GM19239 (cell line): ENCODE results near the gene SYCE3.
A peak's percentile ranks its signal among the peaks of the same experiment; 100 is the strongest.
"Not testable (repeated sequence)": the region's sequence is repeated elsewhere in the genome, so short reads cannot be mapped to it uniquely, and the experiment has no call there.

Source experiments
- DNase-seq: peaks from one replicate; pipeline ENCODE4 v3.0.0; 2011; ENCODE audit warnings: low spot score; ENCODE audit not compliant: insufficient read length
- FAIRE-seq: peaks from 2 replicates; lab custom pipeline; 2011; peaks lifted over from hg19 to GRCh38; lab: Jason Lieb, UNC

SYCE3 gene, protein sequence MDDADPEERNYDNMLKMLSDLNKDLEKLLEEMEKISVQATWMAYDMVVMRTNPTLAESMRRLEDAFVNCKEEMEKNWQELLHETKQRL

DNA sequence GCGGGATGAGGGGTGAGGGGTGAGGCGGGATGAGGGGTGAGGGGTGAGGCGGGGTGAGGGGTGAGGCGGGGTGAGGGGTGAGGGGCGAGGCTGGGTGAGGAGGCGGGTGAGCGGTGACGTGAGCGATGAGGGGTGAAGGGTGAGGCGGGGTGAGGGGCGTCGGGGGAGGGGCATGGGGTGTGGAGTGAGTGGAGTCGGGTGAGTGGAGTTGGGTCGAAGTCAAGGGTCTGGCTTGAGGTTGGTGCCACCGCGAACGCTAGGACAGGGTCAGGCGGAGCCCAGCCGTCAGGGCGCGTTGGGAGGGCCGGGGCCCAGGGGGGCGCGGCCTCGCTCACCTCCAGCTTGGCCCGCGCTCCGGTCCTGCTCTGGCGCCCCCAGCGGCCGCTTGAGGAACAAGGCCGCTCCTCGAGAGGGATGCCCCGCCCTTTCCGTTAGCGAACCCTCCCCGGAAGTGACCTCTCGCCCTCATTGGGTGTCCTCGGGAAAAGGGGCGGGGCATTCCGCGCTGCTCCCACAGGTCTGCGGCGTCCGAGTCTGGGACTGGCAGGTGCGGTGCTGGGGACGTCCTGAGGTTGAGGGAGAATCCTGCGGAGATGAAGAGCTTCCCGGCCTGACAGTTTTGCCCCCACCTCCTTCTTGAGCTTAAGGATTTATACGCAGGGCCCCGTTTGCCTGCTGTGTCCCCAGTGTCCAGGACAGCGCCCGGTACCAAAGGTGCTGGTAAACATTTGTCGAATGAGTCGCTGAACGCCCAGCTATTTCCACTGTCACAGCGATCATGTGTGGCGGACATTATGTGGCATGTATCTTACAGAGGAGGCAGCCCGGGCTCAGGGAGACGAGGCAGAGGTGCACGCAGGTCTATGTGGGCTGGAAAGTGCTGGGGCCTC is at the start of gene SYCE3:
Gene SYCE3 (minus strand): TSS at position 397 of the 890 bp plus-strand sequence. CDS start 6,514 bp downstream, outside the sequence.
- FAIRE-seq: peak; percentile 99
- peak; percentile 93 for DNase-seq

DNA sequence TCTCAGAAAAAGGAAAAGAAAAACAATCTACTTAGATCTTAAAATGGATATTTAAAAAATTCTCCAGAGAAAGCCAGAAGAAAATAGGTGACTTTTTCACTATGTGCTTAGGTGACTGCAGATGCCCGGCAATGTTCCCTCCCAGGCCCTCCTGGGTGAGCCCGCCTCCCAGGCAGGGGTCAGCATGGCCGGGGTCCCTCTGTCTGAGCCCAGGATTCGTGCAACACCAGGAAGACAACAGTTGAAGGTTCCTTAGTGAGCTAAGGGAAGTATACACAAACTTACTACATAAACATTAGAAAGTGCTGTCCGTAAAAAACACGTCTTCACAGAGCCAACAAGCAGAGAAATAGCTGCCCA is 49.4 kb upstream of the SYCE3 start:
- DNase-seq (no peak), FAIRE-seq (no peak)

DNA sequence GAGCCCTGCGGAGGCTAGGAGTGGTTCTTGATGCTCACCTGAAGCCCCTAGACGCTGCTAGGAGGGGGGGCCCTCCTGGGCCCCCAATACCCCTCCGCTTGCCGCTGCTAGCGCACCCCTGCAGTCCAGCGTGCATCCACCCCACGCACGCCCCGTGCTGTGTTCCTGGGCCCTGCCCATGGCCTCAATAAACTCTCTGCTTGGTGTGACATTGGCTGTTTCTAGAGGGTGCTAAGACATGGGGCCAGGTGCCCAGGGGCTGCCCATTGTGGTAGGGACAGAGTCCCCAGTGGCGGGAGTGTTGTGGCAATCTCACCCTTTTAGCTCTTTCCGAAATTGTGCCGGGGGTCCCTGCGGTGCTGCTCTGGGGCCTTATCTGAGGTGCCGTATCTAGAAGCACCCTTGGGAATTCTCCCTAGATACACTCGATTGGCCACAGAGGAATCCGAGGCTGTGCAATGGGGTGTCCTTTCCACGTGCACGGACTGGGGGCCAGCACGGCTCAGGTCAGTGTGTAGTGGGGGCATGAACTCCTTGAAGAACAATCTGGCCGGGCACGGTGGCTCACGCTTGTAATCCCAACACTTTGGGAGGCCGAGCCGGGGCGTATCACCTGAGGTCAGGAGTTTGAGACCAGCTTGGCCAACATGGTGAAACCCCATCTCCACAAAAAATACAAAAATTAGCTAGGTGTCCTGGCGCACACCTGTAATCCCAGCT is 48.8 kb upstream of the SYCE3 start:
- DNase-seq: no peak
- FAIRE-seq: no peak

DNA sequence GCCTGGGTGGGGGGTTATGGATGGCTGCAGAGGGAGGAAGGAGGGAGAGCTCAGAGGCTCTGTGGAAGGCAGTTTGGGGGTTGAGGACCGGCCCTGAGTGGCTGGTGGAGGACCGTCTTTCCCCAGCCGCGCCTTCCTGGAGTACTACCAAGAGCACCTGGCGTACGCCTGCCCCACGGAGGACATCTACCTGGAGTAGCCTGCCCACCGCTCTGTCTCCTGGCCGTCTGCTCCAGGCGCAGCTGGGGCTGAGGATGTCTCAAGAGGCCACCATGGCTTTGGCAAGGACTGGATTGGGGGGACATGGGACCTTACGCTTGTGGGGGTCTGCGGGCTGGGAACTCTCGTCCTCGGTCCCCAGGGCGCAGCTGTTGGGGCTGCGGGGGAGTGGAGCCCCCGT is 47.9 kb upstream of the SYCE3 start:
- FAIRE-seq (no peak), DNase-seq (no peak)

DNA sequence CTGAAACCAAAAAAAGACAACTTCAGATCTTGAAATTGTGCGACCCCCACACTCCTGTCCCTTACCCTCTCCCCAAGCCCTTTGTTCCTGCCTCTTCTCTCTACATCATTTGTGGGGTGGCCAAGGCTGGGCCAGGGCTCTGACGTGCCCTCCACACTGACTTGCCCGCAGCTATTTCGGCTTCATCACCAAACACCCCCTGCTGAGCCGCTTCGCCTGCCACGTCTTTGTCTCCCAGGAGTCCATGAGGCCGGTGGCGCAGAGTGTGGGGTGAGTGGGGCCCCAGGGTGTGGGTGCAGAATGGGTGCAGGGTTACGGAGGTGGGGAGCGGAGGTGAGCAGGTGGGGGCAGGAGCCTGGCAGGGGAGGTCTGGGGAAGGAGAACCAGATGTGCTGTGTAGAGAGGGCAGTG is 47.3 kb upstream of the SYCE3 start:
- FAIRE-seq: no peak
- no peak for DNase-seq

DNA sequence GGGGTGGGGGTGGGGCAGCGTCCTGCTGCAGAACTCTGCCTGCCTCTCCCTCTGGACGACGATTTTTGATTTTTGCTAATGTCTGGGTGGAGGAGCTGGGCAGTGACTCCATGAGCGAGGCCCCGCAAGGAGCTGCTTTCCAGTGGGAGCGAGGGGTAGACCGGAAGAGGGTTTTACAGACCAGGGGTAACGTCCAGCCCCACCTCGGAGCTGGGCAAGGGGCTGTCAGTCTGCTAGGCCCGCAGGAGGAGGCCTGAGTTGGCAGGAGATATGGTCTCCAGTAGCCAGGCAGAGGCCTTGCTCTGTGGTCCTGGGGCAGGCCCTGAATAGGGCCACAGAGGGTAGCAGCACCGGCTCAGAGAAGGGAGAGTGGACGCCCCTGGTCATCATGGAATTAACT is 46.9 kb upstream of the SYCE3 start:
- no peak for DNase-seq
- no peak for FAIRE-seq

DNA sequence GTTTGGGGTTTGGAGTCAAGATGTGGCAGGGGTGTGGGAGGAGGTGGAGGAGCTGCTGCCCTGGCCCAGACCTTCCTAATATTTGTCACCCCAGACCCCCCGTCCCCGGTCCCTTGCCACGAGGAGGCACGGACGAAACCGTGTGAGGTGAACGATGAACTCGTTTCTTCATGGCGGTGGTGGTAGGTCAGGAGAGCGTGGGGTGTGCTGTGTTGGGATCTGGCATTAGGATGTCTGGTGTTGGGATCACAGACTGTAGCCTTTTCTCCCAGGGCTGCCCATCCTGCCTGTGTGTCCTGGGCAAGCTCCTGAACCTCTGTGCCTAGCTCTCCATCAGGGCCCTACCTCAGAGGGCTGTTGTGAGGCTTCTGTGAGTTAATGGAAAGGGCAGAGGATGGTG is 46.3 kb upstream of the SYCE3 start:
- FAIRE-seq: no peak

DNA sequence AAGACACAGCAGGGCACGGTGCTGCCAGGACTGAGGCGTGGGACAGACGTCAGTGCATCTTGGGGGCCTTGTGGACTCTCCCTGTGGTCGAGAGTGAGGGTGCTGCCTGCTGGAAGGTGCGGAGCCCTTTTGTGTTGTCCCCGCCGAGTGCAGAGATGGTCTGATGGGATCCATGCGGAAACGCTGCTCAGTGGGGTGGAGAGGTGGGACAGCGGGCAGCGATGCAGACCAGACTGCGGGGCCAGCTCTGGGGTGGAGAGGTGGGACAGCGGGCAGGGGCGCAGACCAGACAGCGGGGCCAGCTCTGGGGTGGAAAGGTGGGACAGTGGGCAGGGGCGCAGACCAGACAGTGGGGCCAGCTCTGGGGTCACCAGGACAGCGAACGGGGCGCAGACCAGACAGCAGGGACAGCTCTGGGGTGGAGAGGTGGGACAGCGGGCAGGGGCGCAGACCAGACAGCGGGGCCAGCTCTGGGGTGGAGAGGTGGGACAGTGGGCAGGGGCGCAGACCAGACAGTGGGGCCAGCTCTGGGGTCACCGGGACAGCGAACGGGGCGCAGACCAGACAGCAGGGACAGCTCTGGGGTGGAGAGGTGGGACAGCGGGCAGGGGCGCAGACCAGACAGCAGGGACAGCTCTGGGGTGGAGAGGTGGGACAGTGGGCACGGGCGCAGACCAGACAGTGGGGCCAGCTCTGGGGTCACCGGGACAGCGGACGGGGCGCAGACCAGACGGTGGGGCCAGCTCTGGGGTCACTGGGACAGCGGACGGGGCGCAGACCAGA is 45.5 kb upstream of the SYCE3 start:
- not testable (repeated sequence) for FAIRE-seq, DNase-seq

More for the DNA sequence above, 46.3 kb upstream of the SYCE3 start:
- DNase-seq: no peak

DNA sequence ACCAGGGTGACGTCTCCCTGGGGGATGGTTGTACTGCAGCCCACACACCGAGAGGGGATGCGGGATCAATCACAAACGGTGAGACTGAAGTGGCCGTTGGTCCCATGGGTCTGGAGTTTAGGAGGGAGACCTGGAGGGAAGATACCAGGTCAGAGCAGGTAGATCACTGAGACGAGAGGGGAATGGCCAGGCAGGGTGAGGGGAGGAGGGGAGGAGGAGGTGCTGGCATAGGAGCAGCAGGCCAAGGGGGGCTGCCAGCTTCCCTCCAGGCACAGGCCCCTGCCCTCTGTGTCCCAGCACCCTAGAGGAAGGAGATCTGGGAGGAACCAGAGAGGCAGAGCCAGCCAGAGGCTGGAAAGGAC is 44.9 kb upstream of the SYCE3 start:
- DNase-seq: no peak
- FAIRE-seq: no peak

DNA sequence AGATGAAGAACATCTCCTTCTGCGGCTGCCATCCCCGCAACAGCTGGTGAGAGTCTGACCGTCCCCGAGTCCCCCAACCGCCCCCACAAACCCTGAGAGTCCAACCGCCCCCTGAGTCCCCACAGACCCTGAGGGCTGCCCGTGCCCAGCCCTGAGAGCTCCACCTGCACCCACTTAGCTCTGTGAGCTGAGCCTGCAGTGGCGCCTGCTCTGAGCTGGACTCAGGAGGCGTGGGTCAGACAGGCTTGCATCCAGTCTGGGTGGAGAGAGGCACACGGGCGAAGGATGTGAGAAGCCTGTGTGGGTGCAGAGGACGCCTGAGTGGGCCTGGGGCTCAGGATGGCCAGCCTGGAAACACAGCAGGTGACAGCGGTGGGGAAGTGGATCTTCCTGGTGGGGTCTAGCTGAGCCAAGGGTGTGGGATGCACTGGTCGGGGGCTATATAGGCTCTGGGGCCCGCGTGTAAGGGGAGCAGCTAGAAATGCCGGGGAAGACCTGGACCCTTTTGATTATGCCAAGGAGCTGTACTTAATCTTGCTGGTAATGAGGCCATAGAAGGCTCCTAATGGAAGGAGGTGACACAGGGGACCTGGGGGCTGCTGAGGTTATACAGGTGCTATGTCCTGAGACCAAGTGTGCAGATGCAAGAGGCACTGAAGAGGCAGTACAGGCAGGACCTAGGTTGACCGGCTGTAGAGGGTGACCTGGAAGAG is 44.4 kb upstream of the SYCE3 start:
- DNase-seq (no peak), FAIRE-seq (no peak)

DNA sequence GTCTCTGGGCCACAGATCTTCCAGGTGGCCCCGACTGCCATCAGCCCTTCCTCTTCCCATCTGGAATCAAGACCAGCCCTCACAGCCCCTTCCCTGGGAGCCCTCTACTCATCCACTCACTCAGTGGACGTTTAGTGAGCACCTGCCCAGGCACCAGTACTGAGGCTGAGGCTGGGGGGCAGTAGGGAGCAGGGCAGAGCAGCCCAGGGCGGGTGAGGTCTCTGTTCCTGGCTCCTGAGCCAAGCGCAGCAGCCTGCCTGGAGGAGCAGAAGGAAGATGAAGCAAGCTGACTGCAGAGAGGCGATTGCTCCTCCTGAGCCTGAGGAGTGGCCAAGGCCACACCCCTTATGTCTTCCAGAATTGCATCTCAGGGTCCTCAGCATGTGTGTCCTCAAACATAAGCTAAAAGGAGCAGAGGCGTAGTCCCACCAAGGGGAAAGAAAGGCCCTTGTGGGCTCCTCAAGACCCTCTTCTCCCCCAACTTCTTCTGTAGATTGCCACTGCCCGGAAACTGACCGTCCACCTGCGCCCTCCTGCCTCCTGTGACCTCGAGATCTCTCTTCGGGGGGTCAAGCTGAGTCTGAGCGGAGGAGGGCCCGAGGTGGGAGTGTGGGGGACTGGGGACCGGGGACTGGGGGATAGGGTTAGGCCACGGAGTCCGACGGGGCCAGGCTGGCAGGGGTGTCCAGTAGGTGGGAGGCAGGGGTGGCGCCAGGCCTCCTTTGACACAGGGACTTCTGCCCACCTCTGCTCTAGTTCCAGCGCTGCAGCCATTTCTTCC is 43.6 kb upstream of the SYCE3 start:
- DNase-seq: peak; percentile 44
- FAIRE-seq: peak; percentile 53

DNA sequence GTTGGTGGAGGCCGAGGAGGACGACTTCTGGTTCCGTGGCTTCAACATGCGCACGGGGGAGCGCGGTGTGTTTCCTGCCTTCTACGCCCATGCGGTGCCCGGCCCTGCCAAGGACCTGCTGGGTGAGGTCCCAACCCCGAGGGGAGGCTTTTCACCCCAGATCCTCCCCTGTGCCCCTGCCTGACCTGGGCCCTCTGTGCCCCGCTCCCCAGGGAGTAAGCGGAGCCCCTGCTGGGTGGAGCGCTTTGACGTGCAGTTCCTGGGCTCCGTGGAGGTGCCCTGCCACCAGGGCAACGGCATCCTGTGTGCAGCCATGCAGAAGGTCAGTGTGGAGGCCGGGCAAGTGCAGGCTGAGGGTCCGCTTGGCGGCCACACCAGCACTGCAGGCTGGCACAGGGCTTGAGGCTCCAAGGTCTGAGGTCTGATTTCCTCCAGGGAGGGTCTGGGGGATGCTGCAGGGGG is 42.9 kb upstream of the SYCE3 start:
- DNase-seq (no peak), FAIRE-seq (no peak)

DNA sequence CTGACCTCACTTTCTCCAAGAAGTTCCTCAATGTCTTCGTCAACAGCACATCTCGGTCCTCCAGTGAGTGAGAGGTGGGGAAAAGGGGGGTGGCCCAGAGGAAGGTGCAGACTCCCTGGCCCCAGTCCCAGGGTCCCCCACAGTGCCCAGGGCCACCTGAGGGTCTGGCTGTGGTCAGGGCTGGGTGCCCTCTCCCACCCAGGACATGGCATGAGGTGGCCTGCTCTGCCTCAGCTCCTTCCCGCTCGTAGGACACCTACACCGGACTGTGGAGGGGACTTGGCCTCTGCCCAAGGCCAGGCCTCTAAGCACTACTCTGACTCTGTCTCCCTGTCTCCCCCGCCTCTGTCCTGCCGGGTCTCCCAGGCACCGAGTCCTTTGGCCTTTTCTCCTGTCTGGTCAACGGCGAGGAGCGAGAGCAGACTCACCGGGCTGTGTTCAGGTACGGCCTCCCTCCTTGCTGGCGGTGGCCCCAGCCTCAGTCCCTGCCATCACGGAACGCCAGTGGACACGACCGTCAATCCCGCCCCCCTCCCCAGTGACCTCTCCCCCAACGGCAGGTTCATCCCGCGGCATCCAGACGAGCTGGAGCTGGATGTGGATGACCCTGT is 42.4 kb upstream of the SYCE3 start:
- DNase-seq: peak; percentile 28
- no peak for FAIRE-seq

DNA sequence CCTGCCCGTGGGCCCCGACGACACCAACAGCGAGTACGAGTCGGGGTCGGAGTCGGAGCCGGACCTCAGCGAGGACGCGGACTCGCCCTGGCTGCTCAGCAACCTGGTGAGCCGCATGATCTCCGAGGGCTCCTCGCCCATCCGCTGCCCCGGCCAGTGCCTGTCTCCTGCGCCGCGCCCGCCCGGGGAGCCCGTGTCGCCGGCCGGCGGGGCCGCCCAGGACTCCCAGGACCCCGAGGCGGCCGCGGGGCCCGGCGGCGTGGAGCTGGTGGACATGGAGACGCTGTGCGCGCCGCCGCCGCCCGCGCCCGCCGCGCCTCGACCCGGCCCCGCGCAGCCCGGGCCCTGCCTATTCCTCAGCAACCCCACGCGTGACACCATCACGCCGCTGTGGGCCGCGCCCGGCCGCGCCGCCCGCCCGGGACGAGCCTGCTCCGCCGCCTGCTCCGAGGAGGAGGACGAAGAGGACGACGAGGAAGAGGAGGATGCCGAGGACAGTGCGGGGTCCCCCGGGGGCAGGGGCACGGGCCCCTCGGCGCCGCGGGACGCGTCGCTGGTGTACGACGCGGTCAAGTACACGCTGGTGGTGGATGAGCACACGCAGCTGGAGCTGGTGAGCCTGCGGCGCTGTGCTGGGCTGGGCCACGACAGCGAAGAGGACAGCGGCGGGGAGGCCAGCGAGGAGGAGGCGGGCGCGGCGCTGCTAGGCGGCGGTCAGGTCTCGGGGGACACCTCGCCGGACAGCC is 41.7 kb upstream of the SYCE3 start:
- DNase-seq (no peak), FAIRE-seq (no peak)

DNA sequence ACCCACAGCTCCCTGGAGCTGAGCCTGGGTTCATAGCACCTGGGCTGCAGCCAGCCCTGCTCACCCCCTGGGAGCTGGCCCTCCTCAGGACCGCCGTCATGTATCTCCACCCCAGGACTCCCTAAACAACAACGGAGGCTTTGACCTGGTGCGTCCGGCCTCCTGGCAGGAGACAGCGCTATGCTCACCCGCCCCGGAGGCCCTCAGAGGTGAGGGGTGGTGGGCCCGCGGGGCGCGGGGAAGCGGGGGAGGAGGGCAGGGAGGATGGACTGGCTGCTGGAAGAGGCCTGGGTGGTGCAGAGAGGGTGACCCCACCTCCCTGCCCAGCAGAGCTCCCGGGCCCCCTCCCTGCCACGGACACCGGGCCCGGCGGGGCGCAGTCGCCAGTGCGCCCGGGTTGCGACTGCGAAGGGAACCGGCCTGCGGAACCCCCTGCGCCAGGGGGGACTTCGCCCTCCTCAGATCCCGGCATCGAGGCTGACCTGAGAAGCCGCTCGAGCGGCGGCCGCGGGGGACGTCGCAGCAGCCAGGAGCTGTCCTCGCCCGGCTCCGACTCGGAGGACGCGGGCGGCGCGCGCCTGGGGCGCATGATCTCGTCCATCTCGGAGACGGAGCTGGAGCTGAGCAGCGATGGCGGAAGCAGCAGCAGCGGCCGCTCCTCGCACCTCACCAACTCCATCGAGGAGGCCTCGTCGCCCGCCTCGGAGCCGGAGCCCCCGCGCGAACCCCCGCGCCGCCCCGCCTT is 41.0 kb upstream of the SYCE3 start:
- FAIRE-seq: no peak

DNA sequence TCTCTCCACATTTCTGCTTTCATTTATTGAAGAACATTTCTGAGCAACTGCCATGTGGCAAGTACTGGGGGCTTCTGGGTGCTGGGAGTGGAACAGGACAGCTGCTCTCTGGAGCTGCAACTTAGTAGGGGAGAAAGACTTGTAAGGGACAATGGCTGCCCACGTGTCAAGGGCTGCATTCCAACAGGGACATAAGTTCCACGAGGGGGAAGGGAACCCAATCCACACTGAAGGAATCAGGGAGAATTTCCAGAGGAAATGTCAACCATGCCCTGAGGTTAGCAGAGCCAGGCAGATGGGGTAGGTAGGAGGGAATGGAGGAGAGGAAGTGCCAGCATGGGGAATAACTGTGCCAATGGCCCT is 39.6 kb upstream of the SYCE3 start:
- DNase-seq (peak; percentile 13), FAIRE-seq (no peak)

More for the DNA sequence above, 41.0 kb upstream of the SYCE3 start:
- DNase-seq: peak; percentile 28

DNA sequence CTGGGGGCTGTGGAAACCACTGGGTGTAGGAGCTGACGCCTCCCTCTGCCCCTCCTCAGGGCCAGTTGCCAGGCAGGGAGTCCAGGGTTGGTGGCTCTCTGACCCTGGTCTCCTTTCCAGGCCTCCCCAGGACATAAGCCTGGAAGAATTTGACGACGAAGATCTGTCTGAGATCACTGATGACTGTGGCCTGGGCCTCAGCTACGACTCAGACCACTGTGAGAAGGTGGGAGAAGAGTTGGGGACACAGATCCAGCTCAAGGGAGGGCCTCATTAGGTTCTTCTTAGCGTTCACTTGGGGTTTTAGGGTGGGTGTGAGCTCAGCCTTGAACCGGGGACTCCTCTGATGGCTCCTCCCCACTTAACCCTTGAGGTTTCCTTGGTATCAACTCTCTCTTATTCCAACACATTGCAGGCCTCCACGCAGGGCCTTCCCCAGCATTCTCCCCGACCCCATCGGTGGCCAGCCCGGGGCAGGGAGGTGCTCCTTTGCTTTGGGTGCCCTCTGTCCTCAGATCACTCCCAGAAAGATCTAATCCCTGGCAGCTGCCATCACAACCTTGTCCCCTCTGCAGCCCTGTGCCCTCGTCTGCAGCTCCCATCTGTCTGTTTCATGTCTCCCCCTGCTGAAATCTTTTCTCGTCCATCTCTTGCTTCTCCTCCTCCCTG is 39.1 kb upstream of the SYCE3 start:
- peak; percentile 26 for DNase-seq
- no peak for FAIRE-seq
